Trophoblast cell (in vitro differentiated cells and primary cell): ENCODE measurements around the gene GUSB.

Experiments
- DNase-seq, 2 donors: peaks; one replicate each; pipeline ENCODE4 v3.0.0-alpha.2; 2016
- H2AFZ ChIP-seq: 2 replicates; pipeline ENCODE4 v1.6.1; 2013; ENCODE audit warnings: low read length, moderate library complexity, mild to moderate bottlenecking; ENCODE audit not compliant: insufficient read depth, poor library complexity
- H2AK5ac ChIP-seq: 2 replicates; pipeline ENCODE4 v1.6.1; 2013; ENCODE audit warnings: mild to moderate bottlenecking, low read length
- H2BK120ac ChIP-seq: 2 replicates; pipeline ENCODE4 v1.6.1; 2013; ENCODE audit warnings: low read length, mild to moderate bottlenecking, moderate library complexity; ENCODE audit not compliant: insufficient read depth, poor library complexity
- H2BK12ac ChIP-seq: 2 replicates; pipeline ENCODE4 v1.6.1; 2013; ENCODE audit warnings: mild to moderate bottlenecking, low read length, moderate library complexity
- H2BK5ac ChIP-seq: 2 replicates; pipeline ENCODE4 v1.6.1; 2013; ENCODE audit warnings: low read length, low read depth, moderate library complexity, mild to moderate bottlenecking; ENCODE audit not compliant: poor library complexity
- H3K14ac ChIP-seq: 2 replicates; pipeline ENCODE4 v1.6.1; 2013; ENCODE audit warnings: mild to moderate bottlenecking, low read length
- H3K18ac ChIP-seq: 2 replicates; pipeline ENCODE4 v1.6.1; 2013; ENCODE audit warnings: mild to moderate bottlenecking, low read length
- H3K23ac ChIP-seq: 2 replicates; pipeline ENCODE4 v1.6.1; 2013; ENCODE audit warnings: low read length
- H3K27ac ChIP-seq: 2 replicates; pipeline ENCODE4 v1.5.1; 2013; ENCODE audit warnings: low read depth, mild to moderate bottlenecking, inconsistent platforms, low read length, moderate library complexity
- H3K27me3 ChIP-seq: 2 replicates; pipeline ENCODE4 v1.6.1; 2013; ENCODE audit warnings: inconsistent platforms, mild to moderate bottlenecking, low read length, moderate library complexity; ENCODE audit not compliant: insufficient read depth
- H3K36me3 ChIP-seq, 2 experiments: 1 replicate in 1 of 2; 2 replicates in 1 of 2; pipeline ENCODE4 v1.6.1; 2013; ENCODE audit warnings: low read length in 2 of 2, mild to moderate bottlenecking in 2 of 2, moderate library complexity in 1 of 2; ENCODE audit not compliant: insufficient read depth in 2 of 2, control insufficient read depth in 1 of 2
- H3K4ac ChIP-seq: 2 replicates; pipeline ENCODE4 v1.6.1; 2013; ENCODE audit warnings: low read depth, mild to moderate bottlenecking, low read length, moderate library complexity
- H3K4me1 ChIP-seq, 2 experiments: 1 replicate in 1 of 2; 2 replicates in 1 of 2; pipeline ENCODE4 v1.6.1; 2013; ENCODE audit warnings: low read length in 2 of 2, mild to moderate bottlenecking in 2 of 2, moderate library complexity in 1 of 2; ENCODE audit not compliant: insufficient read depth in 2 of 2, control insufficient read depth in 1 of 2
- H3K4me2 ChIP-seq: 2 replicates; pipeline ENCODE4 v1.6.1; 2013; ENCODE audit warnings: inconsistent platforms, mild to moderate bottlenecking, low read length, moderate library complexity
- H3K4me3 ChIP-seq: 2 replicates; pipeline ENCODE4 v1.5.1; 2013; ENCODE audit warnings: mild to moderate bottlenecking, low read depth, low read length, inconsistent platforms
- H3K79me1 ChIP-seq: one replicate; pipeline ENCODE4 v1.6.1; 2013; ENCODE audit warnings: low read length
- H3K79me2 ChIP-seq: 2 replicates; pipeline ENCODE4 v1.6.1; 2013; ENCODE audit warnings: low read length, mild to moderate bottlenecking; ENCODE audit not compliant: control insufficient read depth, insufficient read depth, poor library complexity
- H3K9ac ChIP-seq: 2 replicates; pipeline ENCODE4 v1.6.1; 2013; ENCODE audit warnings: mild to moderate bottlenecking, low read length
- H3K9me3 ChIP-seq: 2 replicates; pipeline ENCODE4 v1.6.1; 2013; ENCODE audit warnings: low read depth, mild to moderate bottlenecking, control low read depth, inconsistent platforms, low read length; ENCODE audit not compliant: insufficient read depth
- H4K12ac ChIP-seq: 2 replicates; pipeline ENCODE4 v1.6.1; 2013; ENCODE audit warnings: low read depth, mild to moderate bottlenecking, low read length, moderate library complexity
- H4K8ac ChIP-seq: 2 replicates; pipeline ENCODE4 v1.6.1; 2013; ENCODE audit warnings: low read depth, mild to moderate bottlenecking, low read length, moderate library complexity
- H4K91ac ChIP-seq: one replicate; pipeline ENCODE4 v1.6.1; 2013; ENCODE audit warnings: low read depth, mild to moderate bottlenecking, low read length, moderate library complexity
- WGBS: extraction: QIAGEN DNeasy Blood & Tissue Kit; methylation state at CpG from one replicate; pipeline ENCODE4 v1.1.7; 2013; ENCODE audit warnings: missing lambda C conversion rate; ENCODE audit not compliant: insufficient read length, insufficient coverage; ENCODE audit errors: extremely low coverage; 5-methylcytosine and 5-hydroxymethylcytosine counted together

Gene GUSB

GRCh38 chr7:65926588-65926987 is 55.4 kb downstream of the GUSB start:
- H3K27me3 ChIP-seq = no peaks in the 10 kb centered on the region
- no peaks in the 10 kb centered on the region for H3K79me2 ChIP-seq
- no peak for DNase-seq
- H3K79me1 ChIP-seq = no peaks in the 10 kb centered on the region
- H4K91ac ChIP-seq = no peak overlapping the region
- no peak overlapping the region for H4K12ac ChIP-seq
- no peak overlapping the region for H3K18ac ChIP-seq
- H2BK5ac ChIP-seq = no peak overlapping the region
- H2AFZ ChIP-seq = no peak overlapping the region
- no peak overlapping the region for H3K14ac ChIP-seq
- H4K8ac ChIP-seq = no peak overlapping the region
- no peak overlapping the region for H2AK5ac ChIP-seq
- H2BK120ac ChIP-seq = no peak overlapping the region
- H3K27ac ChIP-seq = no peak overlapping the region
- H3K4me3 ChIP-seq = no peak overlapping the region
- no peak overlapping the region for H3K4ac ChIP-seq
- H3K4me1 ChIP-seq = peaks cover 0 to 3% of the 10 kb centered on the region in 2 experiments
- H3K9me3 ChIP-seq = no peaks in the 10 kb centered on the region
- no peak overlapping the region for H3K23ac ChIP-seq
- H2BK12ac ChIP-seq = no peak overlapping the region
- no peak overlapping the region for H3K4me2 ChIP-seq
- H3K9ac ChIP-seq = no peak overlapping the region
- H3K36me3 ChIP-seq = no peaks in the 10 kb centered on the region

GRCh38 chr7:65925040-65925439 is 57.0 kb downstream of the GUSB start:
- H3K4me2 ChIP-seq = no peak overlapping the region
- H3K36me3 ChIP-seq = no peaks in the 10 kb centered on the region
- no peak for DNase-seq
- no peak overlapping the region for H3K27ac ChIP-seq
- no peak overlapping the region for H3K14ac ChIP-seq
- WGBS = no CpG with 5 or more reads among the region's 3 CpGs
- H3K79me2 ChIP-seq = no peaks in the 10 kb centered on the region
- no peak overlapping the region for H3K18ac ChIP-seq
- H3K4ac ChIP-seq = no peak overlapping the region
- no peaks in the 10 kb centered on the region for H3K79me1 ChIP-seq
- no peak overlapping the region for H2BK12ac ChIP-seq
- H3K27me3 ChIP-seq = no peaks in the 10 kb centered on the region
- H3K9ac ChIP-seq = no peak overlapping the region
- no peak overlapping the region for H2BK120ac ChIP-seq
- H3K9me3 ChIP-seq = no peaks in the 10 kb centered on the region
- H2AK5ac ChIP-seq = no peak overlapping the region
- no peak overlapping the region for H4K8ac ChIP-seq
- H3K4me1 ChIP-seq = peaks cover 0 to 3% of the 10 kb centered on the region in 2 experiments
- H4K91ac ChIP-seq = no peak overlapping the region
- H2AFZ ChIP-seq = no peak overlapping the region
- no peak overlapping the region for H3K23ac ChIP-seq
- no peak overlapping the region for H2BK5ac ChIP-seq
- H3K4me3 ChIP-seq = no peak overlapping the region
- H4K12ac ChIP-seq = no peak overlapping the region

- H3K9ac ChIP-seq = no peak overlapping the region
- no peak overlapping the region for H4K91ac ChIP-seq
- H3K23ac ChIP-seq = no peak overlapping the region
- no peak overlapping the region for H3K14ac ChIP-seq
- no peak overlapping the region for H4K8ac ChIP-seq
- H3K18ac ChIP-seq = no peak overlapping the region
- no peak overlapping the region for H3K27ac ChIP-seq
- no peaks in the 10 kb centered on the region for H3K36me3 ChIP-seq
- H3K4ac ChIP-seq = no peak overlapping the region
- no peak for DNase-seq
- H3K27me3 ChIP-seq = no peaks in the 10 kb centered on the region
- no peaks in the 10 kb centered on the region for H3K79me1 ChIP-seq
- H2BK120ac ChIP-seq = no peak overlapping the region
- no peaks in the 10 kb centered on the region for H3K79me2 ChIP-seq
- H2BK12ac ChIP-seq = no peak overlapping the region
- H3K4me2 ChIP-seq = no peak overlapping the region
- no peak overlapping the region for H2BK5ac ChIP-seq
- no peak overlapping the region for H3K4me3 ChIP-seq
- WGBS = no CpG with 5 or more reads among the region's 4 CpGs
- H3K4me1 ChIP-seq = peaks cover 0 to 3% of the 10 kb centered on the region in 2 experiments
- H2AFZ ChIP-seq = no peak overlapping the region
- no peak overlapping the region for H2AK5ac ChIP-seq
- H3K9me3 ChIP-seq = no peaks in the 10 kb centered on the region
- no peak overlapping the region for H4K12ac ChIP-seq
Measured at GRCh38 chr7:65924193-65924592, 57.8 kb downstream of the GUSB start.

- no peak overlapping the region for H2BK5ac ChIP-seq
- H2BK12ac ChIP-seq = no peak overlapping the region
- no peak overlapping the region for H3K4ac ChIP-seq
- H3K23ac ChIP-seq = no peak overlapping the region
- no peaks in the 10 kb centered on the region for H3K27me3 ChIP-seq
- no peak overlapping the region for H4K8ac ChIP-seq
- H2BK120ac ChIP-seq = no peak overlapping the region
- no peaks in the 10 kb centered on the region for H3K79me2 ChIP-seq
- H2AK5ac ChIP-seq = no peak overlapping the region
- no peak overlapping the region for H3K27ac ChIP-seq
- no peak overlapping the region for H3K4me3 ChIP-seq
- H3K14ac ChIP-seq = no peak overlapping the region
- H4K91ac ChIP-seq = no peak overlapping the region
- peaks cover 0 to 3% of the 10 kb centered on the region in 2 experiments for H3K4me1 ChIP-seq
- no peak overlapping the region for H3K4me2 ChIP-seq
- no peak overlapping the region for H3K9ac ChIP-seq
- no peaks in the 10 kb centered on the region for H3K79me1 ChIP-seq
- no peak overlapping the region for H4K12ac ChIP-seq
- no peaks in the 10 kb centered on the region for H3K9me3 ChIP-seq
- WGBS = no CpG with 5 or more reads among the region's 4 CpGs
- no peak for DNase-seq
- no peak overlapping the region for H2AFZ ChIP-seq
- no peak overlapping the region for H3K18ac ChIP-seq
- no peaks in the 10 kb centered on the region for H3K36me3 ChIP-seq
Measured at GRCh38 chr7:65923316-65923715, 58.7 kb downstream of the GUSB start.
